BJ (cell line): ENCODE results near the gene BATF3. TPM values are rescaled to one million over a fixed set of nuclear protein-coding genes. Genes with fewer than 3 reads are reported as not detected.

ENCODE experiments used
- CTCF ChIA-PET: fragments of 350-600 bp; formaldehyde crosslinking; extraction: SDS; loops from one replicate; lab custom pipeline; 2021; ENCODE audit warnings: antibody characterized with exemption, inconsistent platforms; lab: Yijun Ruan, JAX
- POLR2A ChIA-PET: fragments of 300-600 bp; sonication (Branson Sonifier 250); formaldehyde crosslinking; extraction: SDS; loops from one replicate; lab custom pipeline; 2021; ENCODE audit warnings: antibody characterized with exemption; lab: Charles Lee
- DNase-seq: peaks from one replicate; pipeline ENCODE4 v3.0.0-alpha.2; 2011; ENCODE audit warnings: low read depth
- H3K27me3 ChIP-seq: 2 replicates; pipeline ENCODE4 v1.6.0; 2011; ENCODE audit warnings: low read length; ENCODE audit not compliant: control insufficient read depth, insufficient read depth
- H3K36me3 ChIP-seq: 2 replicates; pipeline ENCODE4 v1.5.1; 2011; ENCODE audit warnings: low read length; ENCODE audit not compliant: control insufficient read depth, insufficient read depth
- H3K4me3 ChIP-seq: 2 replicates; pipeline ENCODE4 v1.5.1; 2011; ENCODE audit warnings: low read depth, mild to moderate bottlenecking, control low read depth, low read length
- polyA plus RNA-seq: library from polyadenylated mRNA; depleted of rRNA; stranded (reverse); fragments of >200 nt; gene quantifications from 2 replicates; pipeline ENCODE4 v1.2.3, GENCODE V29; 2011
- TF ChIP-seq, protein P1 (sequence below): IDR thresholded peaks from 2 replicates; pipeline ENCODE4 v1.5.1; 2011; ENCODE audit warnings: low read depth, mild to moderate bottlenecking, control low read depth, inconsistent platforms, low read length, moderate library complexity; ENCODE audit not compliant: insufficient read depth

The BATF3 gene
- polyA plus RNA-seq, 1 experiment: 1.7 TPM

DNA sequence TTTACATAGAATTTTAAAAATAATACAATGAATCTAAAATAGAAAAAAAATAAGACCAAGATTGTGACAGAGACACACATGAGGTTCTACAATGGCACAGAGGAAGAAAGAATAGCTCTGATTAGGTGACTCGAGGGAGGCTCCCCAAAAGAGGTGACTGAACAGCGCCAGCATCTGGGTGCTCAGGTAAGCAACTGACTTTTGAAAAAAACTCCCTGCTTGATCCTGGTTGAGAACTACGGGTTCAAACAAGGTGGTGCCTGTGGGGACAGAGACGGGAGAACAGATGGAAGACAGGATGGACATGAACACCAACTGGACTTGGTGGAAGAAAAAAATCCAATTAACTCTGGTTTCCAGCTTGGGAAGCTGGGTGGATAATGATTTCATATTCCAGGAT lies 22.5 kb downstream of the BATF3 start:
- CTCF ChIA-PET: interaction anchor here (1.1 to 2.7 kb wide), 2 partner anchors 9 to 12 kb away, joined by 3 to 14 read pairs; no protein-coding TSS in a partner anchor
- POLR2A ChIA-PET: no interaction called here
- no peak for DNase-seq
- TF ChIP-seq, protein P1, sequence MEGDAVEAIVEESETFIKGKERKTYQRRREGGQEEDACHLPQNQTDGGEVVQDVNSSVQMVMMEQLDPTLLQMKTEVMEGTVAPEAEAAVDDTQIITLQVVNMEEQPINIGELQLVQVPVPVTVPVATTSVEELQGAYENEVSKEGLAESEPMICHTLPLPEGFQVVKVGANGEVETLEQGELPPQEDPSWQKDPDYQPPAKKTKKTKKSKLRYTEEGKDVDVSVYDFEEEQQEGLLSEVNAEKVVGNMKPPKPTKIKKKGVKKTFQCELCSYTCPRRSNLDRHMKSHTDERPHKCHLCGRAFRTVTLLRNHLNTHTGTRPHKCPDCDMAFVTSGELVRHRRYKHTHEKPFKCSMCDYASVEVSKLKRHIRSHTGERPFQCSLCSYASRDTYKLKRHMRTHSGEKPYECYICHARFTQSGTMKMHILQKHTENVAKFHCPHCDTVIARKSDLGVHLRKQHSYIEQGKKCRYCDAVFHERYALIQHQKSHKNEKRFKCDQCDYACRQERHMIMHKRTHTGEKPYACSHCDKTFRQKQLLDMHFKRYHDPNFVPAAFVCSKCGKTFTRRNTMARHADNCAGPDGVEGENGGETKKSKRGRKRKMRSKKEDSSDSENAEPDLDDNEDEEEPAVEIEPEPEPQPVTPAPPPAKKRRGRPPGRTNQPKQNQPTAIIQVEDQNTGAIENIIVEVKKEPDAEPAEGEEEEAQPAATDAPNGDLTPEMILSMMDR: no peak
- Histone ChIP-seq H3K36me3 (no peaks in the 10 kb centered on the region), H3K27me3 (peaks cover 2% of the 10 kb centered on the region; the same call in 1 of the 2 replicates), H3K4me3 (no peak overlapping the region)

DNA sequence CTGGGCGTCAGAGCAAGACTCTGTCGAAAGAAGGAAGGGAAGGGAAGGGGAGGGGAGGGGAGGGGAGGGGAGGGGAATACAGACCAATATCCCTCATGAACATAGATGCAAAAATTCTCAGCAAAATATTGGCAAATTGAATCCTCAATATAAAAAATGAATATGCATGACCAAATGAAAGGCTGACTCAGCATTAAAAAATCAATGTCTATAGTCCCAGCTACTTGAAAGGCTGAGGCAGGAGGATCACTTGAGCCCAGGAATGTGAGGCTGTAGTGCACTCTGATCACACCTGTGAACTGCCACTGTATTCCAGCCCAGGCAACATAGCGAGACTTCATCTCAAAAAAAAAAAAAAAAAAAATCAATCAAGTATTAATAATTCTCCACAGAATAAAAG lies 24.0 kb downstream of the BATF3 start:
- Histone ChIP-seq H3K4me3 (no peak overlapping the region), H3K27me3 (peaks cover 2% of the 10 kb centered on the region; the same call in 1 of the 2 replicates), H3K36me3 (no peaks in the 10 kb centered on the region)
- TF ChIP-seq, protein P1: no peak
- DNase-seq: no peak
- ChIA-PET POLR2A (no interaction called here), CTCF (no interaction called here)

DNA sequence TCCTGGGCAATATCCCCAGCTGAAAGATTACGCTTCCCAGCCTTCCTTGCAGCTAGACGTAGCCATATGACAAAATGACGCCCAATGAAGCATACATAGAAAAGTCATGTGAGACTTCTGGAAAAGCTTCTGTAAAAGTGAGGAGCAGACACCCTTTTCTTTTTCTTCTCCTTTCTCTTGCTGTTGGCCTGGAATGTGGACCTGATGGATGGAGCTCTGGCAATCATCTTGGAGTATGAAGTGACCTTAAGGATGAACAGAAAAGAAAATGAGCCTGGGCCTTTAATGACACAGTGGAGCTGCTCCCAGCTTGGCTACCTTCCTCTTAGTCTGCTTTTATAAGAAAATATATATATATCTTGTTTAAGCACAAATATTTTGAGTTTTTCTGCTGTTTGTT lies 24.8 kb downstream of the BATF3 start:
- DNase-seq: no peak
- Histone ChIP-seq H3K27me3 (peaks cover 2% of the 10 kb centered on the region; the same call in 1 of the 2 replicates), H3K36me3 (no peaks in the 10 kb centered on the region), H3K4me3 (no peak overlapping the region)
- TF ChIP-seq, protein P1: no peak
- CTCF ChIA-PET: interaction anchor here (0.6 kb wide), 1 partner anchor 34 kb away, joined by 3 read pairs; no protein-coding TSS in a partner anchor
- POLR2A ChIA-PET: no interaction called here

DNA sequence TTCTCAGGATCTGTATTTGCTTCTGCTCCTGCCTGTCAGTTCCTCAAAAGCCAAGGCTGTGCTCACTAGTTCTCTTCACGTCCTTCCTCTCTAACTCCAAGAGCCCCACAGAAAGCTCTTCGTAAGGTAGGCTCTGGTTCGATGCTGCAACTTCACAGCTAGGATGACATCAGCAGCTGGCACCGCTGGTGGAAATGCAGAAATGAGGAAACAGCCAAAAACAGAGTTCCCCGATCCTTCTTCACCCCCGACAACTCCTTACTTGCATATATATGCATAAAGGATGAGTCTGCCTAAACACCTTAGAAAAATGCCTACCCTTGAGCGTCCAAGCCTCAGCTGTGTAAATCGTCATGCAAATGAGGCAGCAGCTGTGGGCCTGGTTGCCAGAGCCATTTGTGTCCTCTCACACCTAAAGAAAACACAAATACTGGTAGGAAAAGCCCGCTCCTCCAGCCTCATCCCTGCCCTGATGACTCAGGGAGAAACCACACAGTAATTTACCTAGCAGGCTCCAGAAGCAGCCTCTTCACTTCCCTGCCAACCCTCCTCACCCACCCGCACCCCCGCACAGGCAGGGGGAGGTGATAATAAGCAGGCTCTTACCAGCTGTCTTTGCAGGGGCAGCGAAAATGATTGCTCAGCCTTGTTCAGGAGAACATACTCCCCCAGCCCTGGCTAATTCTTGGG lies 28.2 kb downstream of the BATF3 start:
- no peaks in the 10 kb centered on the region for H3K36me3 ChIP-seq
- H3K4me3 ChIP-seq: no peak overlapping the region
- ChIA-PET CTCF (interaction anchor here (0.6 kb wide), 1 partner anchor 144 kb away, joined by 3 read pairs; no protein-coding TSS in a partner anchor), POLR2A (no interaction called here)
- peaks cover 2% of the 10 kb centered on the region; the same call in 1 of the 2 replicates for H3K27me3 ChIP-seq
- no peak for DNase-seq
- TF ChIP-seq, protein P1: no peak

DNA sequence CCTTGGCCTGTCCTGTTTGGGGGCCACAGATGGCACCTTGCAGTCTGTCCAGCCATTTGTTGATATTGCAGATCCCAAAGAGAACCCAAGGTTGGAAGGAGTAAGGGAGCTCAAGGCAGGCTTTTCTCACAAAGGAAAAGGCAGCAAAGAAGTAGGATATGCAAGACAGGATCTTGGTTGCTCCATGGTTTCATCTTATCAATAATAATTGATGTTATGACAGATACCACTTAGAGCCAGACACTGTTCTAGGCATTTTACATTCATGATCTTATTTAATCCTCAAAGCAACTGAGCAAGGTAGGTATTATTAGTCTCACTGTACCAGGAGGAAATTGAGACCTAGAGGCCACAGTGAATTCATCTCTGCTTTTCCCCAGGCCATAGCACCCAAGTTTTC lies 28.8 kb downstream of the BATF3 start:
- TF ChIP-seq, protein P1: no peak
- ChIA-PET POLR2A (no interaction called here), CTCF (no interaction called here)
- Histone ChIP-seq H3K4me3 (no peak overlapping the region), H3K27me3 (peaks cover 2% of the 10 kb centered on the region; the same call in 1 of the 2 replicates), H3K36me3 (no peaks in the 10 kb centered on the region)
- DNase-seq: no peak
